K562 (cell line): Measurements from ENCODE around the gene AQP6. TPM values are rescaled to one million over a fixed set of nuclear protein-coding genes. Genes with fewer than 3 reads are reported as not detected.

ENCODE experiments used
- ATAC-seq: fragments of 200-7000 bp; cut with Tn5 transposase; 3 replicates; pipeline ENCODE4 v1.9.1; 2020; ENCODE audit warnings: moderate library complexity
- BruUV-seq: library from RNA; stranded (reverse); fragments of 400-500 nt; replicated peaks from 2 replicates; lab custom pipeline; 2021; lab: Mats Ljungman, UMichigan
- CTCF ChIA-PET: fragments of 300-600 bp; formaldehyde crosslinking; extraction: SDS; loops from one replicate; lab custom pipeline; 2021; ENCODE audit warnings: low intra/inter-chr PET ratio; lab: Yijun Ruan, JAX
- POLR2A ChIA-PET: fragments of 300-600, 350-650 bp; sonication (Branson Sonifier 250); formaldehyde crosslinking; extraction: SDS; loops from one replicate; lab custom pipeline; 2021; ENCODE audit warnings: antibody characterized with exemption, inconsistent platforms; lab: Yijun Ruan, JAX
- DNase-seq, 4 experiments: peaks; one replicate each; pipeline versions ENCODE4 v3.0.0 to v3.0.0-alpha.2; 2011 to 2018; ENCODE audit warnings: low spot score in 3 of 4, mixed read lengths in 3 of 4; ENCODE audit errors: extremely low read depth in 1 of 4
- FAIRE-seq: peaks from 2 replicates; lab custom pipeline; 2011; peaks lifted over from hg19 to GRCh38; lab: Jason Lieb, UNC
- H2AFZ ChIP-seq: 2 replicates; pipeline ENCODE4 v1.6.0; 2011; ENCODE audit warnings: low read depth, low read length, control low read depth, inconsistent platforms
- H3K27ac ChIP-seq: fragments of 200-600 bp; 3 replicates; pipeline ENCODE4 v1.8.0; 2011; ENCODE audit warnings: low read depth, mild to moderate bottlenecking, control low read depth, inconsistent platforms, low read length, moderate library complexity, mixed read lengths; ENCODE audit errors: extremely low read depth
- H3K27me3 ChIP-seq, 2 experiments: fragments of 300-600 bp in 1 of 2; 2 replicates in 1 of 2; 3 replicates in 1 of 2; pipeline versions ENCODE4 v1.6.0 to v1.8.0; 2011; ENCODE audit warnings: inconsistent platforms in 2 of 2, low read length in 2 of 2, mild to moderate bottlenecking in 1 of 2, mixed read lengths in 1 of 2, moderate library complexity in 1 of 2; ENCODE audit not compliant: control insufficient read depth in 2 of 2, insufficient read depth in 2 of 2
- H3K36me3 ChIP-seq: fragments of 300-600 bp; 3 replicates; pipeline ENCODE4 v1.8.0; 2011; ENCODE audit warnings: mild to moderate bottlenecking, low read length, inconsistent platforms; ENCODE audit not compliant: control insufficient read depth, insufficient read depth
- H3K4me1 ChIP-seq, 2 experiments: fragments of 200-600 bp in 1 of 2; replicated peaks in 1 of 2; 2 replicates in 1 of 2; 3 replicates in 1 of 2; pipeline versions ENCODE4 v1.5.1 to v1.8.0; 2011; ENCODE audit warnings: inconsistent platforms in 2 of 2, low read length in 2 of 2, mild to moderate bottlenecking in 1 of 2, mixed read lengths in 1 of 2, moderate library complexity in 1 of 2; ENCODE audit not compliant: control insufficient read depth in 2 of 2, insufficient read depth in 2 of 2
- H3K4me2 ChIP-seq: 2 replicates; pipeline ENCODE4 v1.6.1; 2011; ENCODE audit warnings: low read length, control low read depth, inconsistent platforms, mixed read lengths; ENCODE audit not compliant: insufficient read depth
- H3K4me3 ChIP-seq: fragments of 200-600 bp; sonication (generic), shearing (Covaris generic); 2 replicates; pipeline ENCODE4 v1.5.1; 2016; ENCODE audit warnings: control low read depth, inconsistent platforms
- H3K79me2 ChIP-seq: fragments of 200-600 bp; 3 replicates; pipeline ENCODE4 v1.8.0; 2011; ENCODE audit warnings: low read length, inconsistent platforms; ENCODE audit not compliant: control insufficient read depth, insufficient read depth
- H3K9ac ChIP-seq, 2 experiments: 2 replicates each; pipeline versions ENCODE4 v1.6.0 to v1.6.1; 2011; ENCODE audit warnings: low read depth in 2 of 2, low read length in 2 of 2, control low read depth in 1 of 2, inconsistent platforms in 1 of 2, mild to moderate bottlenecking in 1 of 2, mixed read lengths in 1 of 2; ENCODE audit not compliant: insufficient read depth in 1 of 2
- H3K9me1 ChIP-seq: one replicate; pipeline ENCODE4 v1.6.0; 2011; ENCODE audit warnings: inconsistent platforms, mild to moderate bottlenecking, low read length, moderate library complexity; ENCODE audit not compliant: control insufficient read depth, insufficient read depth
- H3K9me3 ChIP-seq: replicated peaks from 2 replicates; pipeline ENCODE4 v1.5.1; 2011; ENCODE audit warnings: low read depth, low read length, inconsistent platforms; ENCODE audit not compliant: control insufficient read depth, insufficient read depth
- H4K20me1 ChIP-seq: replicated peaks from 2 replicates; pipeline ENCODE4 v1.6.1; 2011; ENCODE audit warnings: low read length, inconsistent platforms, mixed read lengths; ENCODE audit not compliant: control insufficient read depth, insufficient read depth
- ARNT ChIP-seq, 2 experiments: fragments of 450-650 bp; IDR thresholded peaks; 2 replicates each; pipeline ENCODE4 v1.6.1; 2016; ENCODE audit warnings: mild to moderate bottlenecking in 1 of 2
- CBX1 ChIP-seq: sonication (generic); IDR thresholded peaks from 2 replicates; pipeline ENCODE4 v1.6.1; 2016; ENCODE audit warnings: antibody characterized with exemption, low read depth, mild to moderate bottlenecking
- ZBTB11 ChIP-seq, 3 experiments: fragments of 200-800 bp in 1 of 3; fragments of 250-450 bp in 1 of 3; fragments of 450-650 bp in 1 of 3; sonication (Bioruptor Pico) in 1 of 3; sonication (Bioruptor generic) in 1 of 3; formaldehyde crosslinking in 1 of 3; IDR thresholded peaks; 2 replicates each; pipeline versions ENCODE4 v1.6.1 to v1.8.0; 2016 to 2022; ENCODE audit warnings: mild to moderate bottlenecking in 2 of 3, missing genetic modification characterization in 2 of 3, missing compliant biosample characterization in 1 of 3, moderate library complexity in 1 of 3
- ZNF717 ChIP-seq: fragments of 250-450 bp; sonication (Bioruptor Pico); IDR thresholded peaks from 2 replicates; pipeline ENCODE4 v1.5.0; 2021
- WGBS: fragments of 100-300 bp; shearing (Covaris generic); methylation state at CpG from one replicate; pipeline ENCODE4 v1.1.6; 2016; ENCODE audit warnings: low coverage, mixed read lengths; ENCODE audit not compliant: insufficient coverage; ENCODE audit errors: missing lambda C conversion rate; 5-methylcytosine and 5-hydroxymethylcytosine counted together
- in situ Hi-C: fragments of 300-500 bp; cut with MboI; formaldehyde crosslinking; loops from 4 replicates; pipeline ENCODE4 v1.15.0; 2018; ENCODE audit warnings: inconsistent platforms, mixed read lengths
- intact Hi-C: fragments of 100-400 bp; cut with micrococcal nuclease; formaldehyde crosslinking; loops from 2 replicates; pipeline ENCODE4 v1.14.2; 2022
- polyA plus RNA-seq, 8 experiments: library from polyadenylated mRNA; depleted of rRNA in 4 of 8; stranded (reverse) in 5 of 8; unstranded in 3 of 8; fragments of >200 nt; fragmentation: Nextera tagmentation in 2 of 8; fragmentation: Illumina TruSeq in 1 of 8; extraction: Ambion mirVana in 2 of 8; extraction: Trizol in 1 of 8; gene quantifications; 2 replicates each; pipeline versions ENCODE4 v1.2.1 to v1.2.3, GENCODE V29; 2011 to 2014; ENCODE audit warnings: inconsistent platforms in 1 of 8, missing spikeins in 1 of 8
- total RNA-seq, 7 experiments: library from RNA; depleted of rRNA in 6 of 7; stranded (reverse); fragments of >200 nt in 6 of 7; fragmentation: Illumina TruSeq in 2 of 7; extraction: Trizol in 2 of 7; gene quantifications; 2 replicates each; pipeline versions ENCODE4 v1.2.1 to v1.2.3, GENCODE V29; 2011 to 2021; ENCODE audit warnings: low replicate concordance in 1 of 7
- TF ChIP-seq, protein P1 (sequence below): fragments of 250-450 bp; sonication (Bioruptor Pico); IDR thresholded peaks from 2 replicates; pipeline ENCODE4 v1.4.0; 2020; ENCODE audit warnings: mild to moderate bottlenecking, moderate library complexity, borderline replicate concordance
- TF ChIP-seq, protein P2 (sequence below): sonication (generic); formaldehyde crosslinking; IDR thresholded peaks from 2 replicates; pipeline ENCODE4 v1.8.0; 2022; ENCODE audit warnings: missing genetic modification reagents, mild to moderate bottlenecking, borderline replicate concordance

Gene AQP6
- total and polyA plus RNA-seq, 9 of the 15 experiments (the other 6 are each of a cell fraction or from before 2014, with no cell fraction given): 0.05 to 0.12 TPM; not detected in 7

DNA sequence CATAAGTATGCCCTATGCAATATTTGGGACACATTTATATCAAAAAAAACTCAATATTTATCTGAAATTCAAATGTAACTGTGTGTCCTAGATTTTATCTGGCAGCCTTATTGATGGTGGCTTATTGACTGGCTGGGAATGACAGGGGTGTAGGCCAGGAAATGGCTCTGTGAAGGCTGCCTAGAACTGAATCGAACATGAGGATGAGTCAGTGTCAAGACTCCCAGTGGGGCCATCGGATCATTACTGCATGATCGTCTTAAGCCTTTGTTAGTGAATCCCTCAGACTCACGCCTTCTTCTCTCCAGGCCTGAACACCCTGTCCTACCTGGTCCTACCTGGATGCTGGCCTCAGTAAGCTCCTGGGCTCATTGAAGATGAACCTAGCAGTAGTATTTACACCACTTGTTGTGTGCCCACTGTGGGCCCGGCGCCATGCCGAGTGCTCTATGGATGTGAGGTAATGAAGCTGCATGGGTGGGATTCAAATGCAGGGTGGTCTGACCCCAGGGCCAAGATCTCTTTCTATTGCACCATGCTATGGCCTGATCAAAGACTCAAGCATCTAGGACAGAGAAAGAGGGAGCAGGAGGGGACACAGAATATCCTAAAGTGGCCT is 48.0 kb upstream of the AQP6 start (continued):
- TF ChIP-seq, protein P1, sequence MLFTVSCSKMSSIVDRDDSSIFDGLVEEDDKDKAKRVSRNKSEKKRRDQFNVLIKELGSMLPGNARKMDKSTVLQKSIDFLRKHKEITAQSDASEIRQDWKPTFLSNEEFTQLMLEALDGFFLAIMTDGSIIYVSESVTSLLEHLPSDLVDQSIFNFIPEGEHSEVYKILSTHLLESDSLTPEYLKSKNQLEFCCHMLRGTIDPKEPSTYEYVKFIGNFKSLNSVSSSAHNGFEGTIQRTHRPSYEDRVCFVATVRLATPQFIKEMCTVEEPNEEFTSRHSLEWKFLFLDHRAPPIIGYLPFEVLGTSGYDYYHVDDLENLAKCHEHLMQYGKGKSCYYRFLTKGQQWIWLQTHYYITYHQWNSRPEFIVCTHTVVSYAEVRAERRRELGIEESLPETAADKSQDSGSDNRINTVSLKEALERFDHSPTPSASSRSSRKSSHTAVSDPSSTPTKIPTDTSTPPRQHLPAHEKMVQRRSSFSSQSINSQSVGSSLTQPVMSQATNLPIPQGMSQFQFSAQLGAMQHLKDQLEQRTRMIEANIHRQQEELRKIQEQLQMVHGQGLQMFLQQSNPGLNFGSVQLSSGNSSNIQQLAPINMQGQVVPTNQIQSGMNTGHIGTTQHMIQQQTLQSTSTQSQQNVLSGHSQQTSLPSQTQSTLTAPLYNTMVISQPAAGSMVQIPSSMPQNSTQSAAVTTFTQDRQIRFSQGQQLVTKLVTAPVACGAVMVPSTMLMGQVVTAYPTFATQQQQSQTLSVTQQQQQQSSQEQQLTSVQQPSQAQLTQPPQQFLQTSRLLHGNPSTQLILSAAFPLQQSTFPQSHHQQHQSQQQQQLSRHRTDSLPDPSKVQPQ: no peak
- no peak for TF ChIP-seq ARNT (IDR thresholded peaks at IDR 0.05)
- TF ChIP-seq, all 486 proteins: peak for 0

DNA sequence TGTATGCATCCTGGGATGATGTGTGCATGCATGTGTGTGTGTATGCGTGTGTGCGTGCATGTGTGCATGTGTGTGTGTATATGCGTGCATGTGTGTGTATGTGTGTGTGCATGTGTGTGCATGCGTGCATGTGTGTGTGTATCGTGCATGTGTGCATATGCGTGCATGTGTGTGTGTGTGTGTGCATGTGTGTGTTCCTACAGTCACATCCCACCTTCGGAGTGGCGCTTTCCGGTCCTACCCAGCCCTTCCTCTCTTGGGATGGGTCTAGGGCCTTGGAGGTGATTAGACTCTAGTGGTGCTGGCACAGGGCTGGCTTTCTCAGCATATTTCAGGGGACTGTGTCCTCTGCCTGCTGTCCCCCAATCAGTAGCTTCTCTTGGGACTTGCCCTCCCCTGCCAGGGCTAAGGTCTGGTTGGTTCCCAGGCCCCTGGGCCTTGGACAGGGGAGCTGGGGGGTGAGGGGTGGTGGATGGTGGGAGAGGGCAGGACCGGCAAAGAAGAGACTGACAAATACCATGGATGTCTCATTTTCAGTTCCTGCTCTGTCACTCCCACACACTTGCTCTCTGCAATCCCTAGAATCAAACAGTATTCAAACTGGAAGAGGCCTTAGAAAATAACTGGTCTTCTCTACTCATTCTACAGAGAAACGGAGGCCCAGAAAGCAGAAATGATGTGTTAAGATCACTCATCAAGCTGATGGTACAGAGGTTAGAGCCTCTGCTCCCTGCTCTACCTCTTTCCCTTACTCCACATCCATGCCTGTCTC is 47.1 kb upstream of the AQP6 start:
- no peaks in the 10 kb centered on the region for H4K20me1 ChIP-seq
- no peaks in the 10 kb centered on the region for H3K9me3 ChIP-seq
- CTCF ChIA-PET: no interaction called here
- H3K9ac ChIP-seq: no peak overlapping the region
- FAIRE-seq (peak; percentile 11), DNase-seq (no peak), ATAC-seq (no peak)
- TF ChIP-seq, protein P2, sequence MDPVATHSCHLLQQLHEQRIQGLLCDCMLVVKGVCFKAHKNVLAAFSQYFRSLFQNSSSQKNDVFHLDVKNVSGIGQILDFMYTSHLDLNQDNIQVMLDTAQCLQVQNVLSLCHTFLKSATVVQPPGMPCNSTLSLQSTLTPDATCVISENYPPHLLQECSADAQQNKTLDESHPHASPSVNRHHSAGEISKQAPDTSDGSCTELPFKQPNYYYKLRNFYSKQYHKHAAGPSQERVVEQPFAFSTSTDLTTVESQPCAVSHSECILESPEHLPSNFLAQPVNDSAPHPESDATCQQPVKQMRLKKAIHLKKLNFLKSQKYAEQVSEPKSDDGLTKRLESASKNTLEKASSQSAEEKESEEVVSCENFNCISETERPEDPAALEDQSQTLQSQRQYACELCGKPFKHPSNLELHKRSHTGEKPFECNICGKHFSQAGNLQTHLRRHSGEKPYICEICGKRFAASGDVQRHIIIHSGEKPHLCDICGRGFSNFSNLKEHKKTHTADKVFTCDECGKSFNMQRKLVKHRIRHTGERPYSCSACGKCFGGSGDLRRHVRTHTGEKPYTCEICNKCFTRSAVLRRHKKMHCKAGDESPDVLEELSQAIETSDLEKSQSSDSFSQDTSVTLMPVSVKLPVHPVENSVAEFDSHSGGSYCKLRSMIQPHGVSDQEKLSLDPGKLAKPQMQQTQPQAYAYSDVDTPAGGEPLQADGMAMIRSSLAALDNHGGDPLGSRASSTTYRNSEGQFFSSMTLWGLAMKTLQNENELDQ (CRISPR knock-in tag): no peak
- TF ChIP-seq ZBTB11 (CRISPR knock-in tag; IDR thresholded peaks at IDR 0.05): no peak
- no peak for TF ChIP-seq ZNF717
- TF ChIP-seq CBX1: no peak
- no peaks in the 10 kb centered on the region for H3K9me1 ChIP-seq
- intact Hi-C loops (no loop called here), in situ Hi-C loops (no loop called here)
- no peaks in the 10 kb centered on the region; a peak in 1 of 5 replicates for H3K4me1 ChIP-seq
- no peak overlapping the region for H3K4me2 ChIP-seq
- no peak overlapping the region for H3K27ac ChIP-seq
- H3K36me3 ChIP-seq: no peaks in the 10 kb centered on the region
- POLR2A ChIA-PET: interaction anchor here (0.6 to 0.8 kb wide), 3 partner anchors 10 to 185 kb away, joined by 3 read pairs; no protein-coding TSS in a partner anchor
- no peak overlapping the region for H2AFZ ChIP-seq
- no peak overlapping the region for H3K4me3 ChIP-seq
- no peaks in the 10 kb centered on the region for H3K79me2 ChIP-seq
- BruUV-seq: no TSS peak
- WGBS: 44% methylated on average over 9 of the region's 11 CpGs
- H3K27me3 ChIP-seq: peaks cover 8 to 31% of the 10 kb centered on the region in 2 experiments; a peak in 3 of 5 replicates
